ENCODE data around the gene AGTRAP. TPM values are rescaled to one million over a fixed set of nuclear protein-coding genes. Genes with fewer than 3 reads are reported as not detected.

Gene AGTRAP
- total RNA-seq, 1 experiment from 2014 or later: 23.6 TPM

- Histone ChIP-seq H3K27me3 (replicated peaks; ENCODE audit: insufficient read depth, low read depth, low read length, poor library complexity) (no peaks in the 10 kb centered on the region), H3K4me1 (ENCODE audit: insufficient read depth, low read length, poor library complexity, severe bottlenecking) (no peaks in the 10 kb centered on the region), H3K27ac (ENCODE audit: low read depth, low read length, poor library complexity, severe bottlenecking) (no peak overlapping the region), H3K36me3 (ENCODE audit: insufficient read depth, low read length, poor library complexity, severe bottlenecking) (no peaks in the 10 kb centered on the region), H3K4me3 (ENCODE audit: low read depth, low read length, poor library complexity, severe bottlenecking) (no peak overlapping the region), H3K9me3 (ENCODE audit: low read depth, low read length, poor library complexity, severe bottlenecking) (no peaks in the 10 kb centered on the region)
- intact Hi-C loops (cut with micrococcal nuclease; ENCODE audit: unreplicated experiment): no loop called here
- no TSS peak for BruUV-seq (replicated peaks)
- ChIA-PET CTCF (no interaction called here), POLR2A (ENCODE audit: low non-redundant PET) (no interaction called here)
- TF ChIP-seq, protein P1, sequence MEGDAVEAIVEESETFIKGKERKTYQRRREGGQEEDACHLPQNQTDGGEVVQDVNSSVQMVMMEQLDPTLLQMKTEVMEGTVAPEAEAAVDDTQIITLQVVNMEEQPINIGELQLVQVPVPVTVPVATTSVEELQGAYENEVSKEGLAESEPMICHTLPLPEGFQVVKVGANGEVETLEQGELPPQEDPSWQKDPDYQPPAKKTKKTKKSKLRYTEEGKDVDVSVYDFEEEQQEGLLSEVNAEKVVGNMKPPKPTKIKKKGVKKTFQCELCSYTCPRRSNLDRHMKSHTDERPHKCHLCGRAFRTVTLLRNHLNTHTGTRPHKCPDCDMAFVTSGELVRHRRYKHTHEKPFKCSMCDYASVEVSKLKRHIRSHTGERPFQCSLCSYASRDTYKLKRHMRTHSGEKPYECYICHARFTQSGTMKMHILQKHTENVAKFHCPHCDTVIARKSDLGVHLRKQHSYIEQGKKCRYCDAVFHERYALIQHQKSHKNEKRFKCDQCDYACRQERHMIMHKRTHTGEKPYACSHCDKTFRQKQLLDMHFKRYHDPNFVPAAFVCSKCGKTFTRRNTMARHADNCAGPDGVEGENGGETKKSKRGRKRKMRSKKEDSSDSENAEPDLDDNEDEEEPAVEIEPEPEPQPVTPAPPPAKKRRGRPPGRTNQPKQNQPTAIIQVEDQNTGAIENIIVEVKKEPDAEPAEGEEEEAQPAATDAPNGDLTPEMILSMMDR (conservative IDR thresholded peaks at IDR 0.05; ENCODE audit: low read depth, low read length): no peak
- TF ChIP-seq EZH2 (IDR thresholded peaks at IDR 0.05; ENCODE audit: borderline replicate concordance, low read depth, low read length, poor library complexity, severe bottlenecking): no peak
- no peak for DNase-seq (ENCODE audit: low spot score)
These were observed 35.6 kb downstream of the AGTRAP start for GRCh38 chr1:11771481-11772043.

DNA sequence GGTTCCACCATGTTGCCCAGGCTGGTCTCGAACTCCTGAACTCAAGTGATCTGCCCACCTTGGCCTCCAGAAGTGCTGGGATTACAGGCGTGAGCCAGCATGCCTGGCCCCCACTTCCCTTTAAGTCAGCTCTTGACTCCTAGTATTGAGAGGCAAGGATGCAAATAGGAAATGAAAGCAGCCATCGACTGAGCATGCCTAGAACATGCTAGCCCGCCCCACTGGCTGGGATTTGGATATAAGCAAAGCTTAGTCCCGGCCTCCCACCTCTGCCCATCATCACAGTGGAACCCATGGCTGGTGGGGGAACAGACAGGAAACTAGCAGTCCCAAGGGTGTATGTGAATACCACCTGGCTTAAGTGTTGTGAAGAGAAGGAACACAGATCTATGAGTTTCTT, 36.5 kb downstream of the AGTRAP start:
- ChIA-PET POLR2A (ENCODE audit: low non-redundant PET) (no interaction called here), CTCF (no interaction called here)
- no peaks in the 10 kb centered on the region for H3K27me3 ChIP-seq (replicated peaks; ENCODE audit: insufficient read depth, low read depth, low read length, poor library complexity)
- H3K4me3 ChIP-seq (ENCODE audit: low read depth, low read length, poor library complexity, severe bottlenecking): no peak overlapping the region
- no peak for TF ChIP-seq EZH2 (IDR thresholded peaks at IDR 0.05; ENCODE audit: borderline replicate concordance, low read depth, low read length, poor library complexity, severe bottlenecking)
- TF ChIP-seq, protein P1 (conservative IDR thresholded peaks at IDR 0.05; ENCODE audit: low read depth, low read length): no peak
- no peaks in the 10 kb centered on the region for H3K36me3 ChIP-seq (ENCODE audit: insufficient read depth, low read length, poor library complexity, severe bottlenecking)
- no peaks in the 10 kb centered on the region for H3K4me1 ChIP-seq (ENCODE audit: insufficient read depth, low read length, poor library complexity, severe bottlenecking)
- intact Hi-C loops (cut with micrococcal nuclease; ENCODE audit: unreplicated experiment): no loop called here
- no peaks in the 10 kb centered on the region for H3K9me3 ChIP-seq (ENCODE audit: low read depth, low read length, poor library complexity, severe bottlenecking)
- BruUV-seq (replicated peaks): no TSS peak
- no peak overlapping the region for H3K27ac ChIP-seq (ENCODE audit: low read depth, low read length, poor library complexity, severe bottlenecking)
- DNase-seq (ENCODE audit: low spot score): no peak

- intact Hi-C loops (cut with micrococcal nuclease; ENCODE audit: unreplicated experiment): no loop called here
- TF ChIP-seq EZH2 (IDR thresholded peaks at IDR 0.05; ENCODE audit: borderline replicate concordance, low read depth, low read length, poor library complexity, severe bottlenecking): no peak
- TF ChIP-seq, protein P1 (conservative IDR thresholded peaks at IDR 0.05; ENCODE audit: low read depth, low read length): no peak
- ChIA-PET POLR2A (ENCODE audit: low non-redundant PET) (no interaction called here), CTCF (no interaction called here)
- H3K4me1 ChIP-seq (ENCODE audit: insufficient read depth, low read length, poor library complexity, severe bottlenecking): no peaks in the 10 kb centered on the region
- no peak for DNase-seq (ENCODE audit: low spot score)
- no peak overlapping the region for H3K27ac ChIP-seq (ENCODE audit: low read depth, low read length, poor library complexity, severe bottlenecking)
- BruUV-seq (replicated peaks): no TSS peak
- no peaks in the 10 kb centered on the region for H3K9me3 ChIP-seq (ENCODE audit: low read depth, low read length, poor library complexity, severe bottlenecking)
- no peaks in the 10 kb centered on the region for H3K36me3 ChIP-seq (ENCODE audit: insufficient read depth, low read length, poor library complexity, severe bottlenecking)
- no peaks in the 10 kb centered on the region for H3K27me3 ChIP-seq (replicated peaks; ENCODE audit: insufficient read depth, low read depth, low read length, poor library complexity)
- H3K4me3 ChIP-seq (ENCODE audit: low read depth, low read length, poor library complexity, severe bottlenecking): no peak overlapping the region
These were observed 38.8 kb downstream of the AGTRAP start for GRCh38 chr1:11774753-11775152.
